K562 (cell line): ENCODE data around the gene MEF2C. TPM values are rescaled to one million over a fixed set of nuclear protein-coding genes. Genes with fewer than 3 reads are reported as not detected.

Experiments used
- ATAC-seq: fragments of 200-7000 bp; cut with Tn5 transposase; 3 replicates; pipeline ENCODE4 v1.9.1; 2020; ENCODE audit warnings: moderate library complexity
- BruUV-seq: library from RNA; stranded (reverse); fragments of 400-500 nt; replicated peaks from 2 replicates; lab custom pipeline; 2021; lab: Mats Ljungman, UMichigan
- CTCF ChIA-PET: fragments of 300-600 bp; formaldehyde crosslinking; extraction: SDS; loops from one replicate; lab custom pipeline; 2021; ENCODE audit warnings: low intra/inter-chr PET ratio; lab: Yijun Ruan, JAX
- POLR2A ChIA-PET: fragments of 300-600, 350-650 bp; sonication (Branson Sonifier 250); formaldehyde crosslinking; extraction: SDS; loops from one replicate; lab custom pipeline; 2021; ENCODE audit warnings: antibody characterized with exemption, inconsistent platforms; lab: Yijun Ruan, JAX
- DNase-seq, 4 experiments: peaks; one replicate each; pipeline versions ENCODE4 v3.0.0 to v3.0.0-alpha.2; 2011 to 2018; ENCODE audit warnings: low spot score in 3 of 4, mixed read lengths in 3 of 4; ENCODE audit errors: extremely low read depth in 1 of 4
- FAIRE-seq: peaks from 2 replicates; lab custom pipeline; 2011; peaks lifted over from hg19 to GRCh38; lab: Jason Lieb, UNC
- H2AFZ ChIP-seq: 2 replicates; pipeline ENCODE4 v1.6.0; 2011; ENCODE audit warnings: low read depth, low read length, control low read depth, inconsistent platforms
- H3K27ac ChIP-seq: fragments of 200-600 bp; 3 replicates; pipeline ENCODE4 v1.8.0; 2011; ENCODE audit warnings: low read depth, mild to moderate bottlenecking, control low read depth, inconsistent platforms, low read length, moderate library complexity, mixed read lengths; ENCODE audit errors: extremely low read depth
- H3K27me3 ChIP-seq, 2 experiments: fragments of 300-600 bp in 1 of 2; 2 replicates in 1 of 2; 3 replicates in 1 of 2; pipeline versions ENCODE4 v1.6.0 to v1.8.0; 2011; ENCODE audit warnings: inconsistent platforms in 2 of 2, low read length in 2 of 2, mild to moderate bottlenecking in 1 of 2, mixed read lengths in 1 of 2, moderate library complexity in 1 of 2; ENCODE audit not compliant: control insufficient read depth in 2 of 2, insufficient read depth in 2 of 2
- H3K36me3 ChIP-seq: fragments of 300-600 bp; 3 replicates; pipeline ENCODE4 v1.8.0; 2011; ENCODE audit warnings: mild to moderate bottlenecking, low read length, inconsistent platforms; ENCODE audit not compliant: control insufficient read depth, insufficient read depth
- H3K4me1 ChIP-seq, 2 experiments: fragments of 200-600 bp in 1 of 2; replicated peaks in 1 of 2; 2 replicates in 1 of 2; 3 replicates in 1 of 2; pipeline versions ENCODE4 v1.5.1 to v1.8.0; 2011; ENCODE audit warnings: inconsistent platforms in 2 of 2, low read length in 2 of 2, mild to moderate bottlenecking in 1 of 2, mixed read lengths in 1 of 2, moderate library complexity in 1 of 2; ENCODE audit not compliant: control insufficient read depth in 2 of 2, insufficient read depth in 2 of 2
- H3K4me2 ChIP-seq: 2 replicates; pipeline ENCODE4 v1.6.1; 2011; ENCODE audit warnings: low read length, control low read depth, inconsistent platforms, mixed read lengths; ENCODE audit not compliant: insufficient read depth
- H3K4me3 ChIP-seq: fragments of 200-600 bp; sonication (generic), shearing (Covaris generic); 2 replicates; pipeline ENCODE4 v1.5.1; 2016; ENCODE audit warnings: control low read depth, inconsistent platforms
- H3K79me2 ChIP-seq: fragments of 200-600 bp; 3 replicates; pipeline ENCODE4 v1.8.0; 2011; ENCODE audit warnings: low read length, inconsistent platforms; ENCODE audit not compliant: control insufficient read depth, insufficient read depth
- H3K9ac ChIP-seq, 2 experiments: 2 replicates each; pipeline versions ENCODE4 v1.6.0 to v1.6.1; 2011; ENCODE audit warnings: low read depth in 2 of 2, low read length in 2 of 2, control low read depth in 1 of 2, inconsistent platforms in 1 of 2, mild to moderate bottlenecking in 1 of 2, mixed read lengths in 1 of 2; ENCODE audit not compliant: insufficient read depth in 1 of 2
- H3K9me1 ChIP-seq: one replicate; pipeline ENCODE4 v1.6.0; 2011; ENCODE audit warnings: inconsistent platforms, mild to moderate bottlenecking, low read length, moderate library complexity; ENCODE audit not compliant: control insufficient read depth, insufficient read depth
- H3K9me3 ChIP-seq: replicated peaks from 2 replicates; pipeline ENCODE4 v1.5.1; 2011; ENCODE audit warnings: low read depth, low read length, inconsistent platforms; ENCODE audit not compliant: control insufficient read depth, insufficient read depth
- H4K20me1 ChIP-seq: replicated peaks from 2 replicates; pipeline ENCODE4 v1.6.1; 2011; ENCODE audit warnings: low read length, inconsistent platforms, mixed read lengths; ENCODE audit not compliant: control insufficient read depth, insufficient read depth
- NFE2 ChIP-seq: IDR thresholded peaks from 2 replicates; pipeline ENCODE4 v1.6.1; 2014; ENCODE audit warnings: antibody characterized with exemption, low read depth
- NFXL1 ChIP-seq: fragments of 450-650 bp; formaldehyde crosslinking; IDR thresholded peaks from 2 replicates; pipeline ENCODE4 v1.4.0; 2021; ENCODE audit warnings: mild to moderate bottlenecking
- NR3C1 ChIP-seq: sonication (generic); formaldehyde crosslinking; IDR thresholded peaks from 2 replicates; pipeline ENCODE4 v1.8.1; 2022; ENCODE audit warnings: missing genetic modification reagents
- WGBS: fragments of 100-300 bp; shearing (Covaris generic); methylation state at CpG from one replicate; pipeline ENCODE4 v1.1.6; 2016; ENCODE audit warnings: low coverage, mixed read lengths; ENCODE audit not compliant: insufficient coverage; ENCODE audit errors: missing lambda C conversion rate; 5-methylcytosine and 5-hydroxymethylcytosine counted together
- in situ Hi-C: fragments of 300-500 bp; cut with MboI; formaldehyde crosslinking; loops from 4 replicates; pipeline ENCODE4 v1.15.0; 2018; ENCODE audit warnings: inconsistent platforms, mixed read lengths
- intact Hi-C: fragments of 100-400 bp; cut with micrococcal nuclease; formaldehyde crosslinking; loops from 2 replicates; pipeline ENCODE4 v1.14.2; 2022
- polyA plus RNA-seq, 8 experiments: library from polyadenylated mRNA; depleted of rRNA in 4 of 8; stranded (reverse) in 5 of 8; unstranded in 3 of 8; fragments of >200 nt; fragmentation: Nextera tagmentation in 2 of 8; fragmentation: Illumina TruSeq in 1 of 8; extraction: Ambion mirVana in 2 of 8; extraction: Trizol in 1 of 8; gene quantifications; 2 replicates each; pipeline versions ENCODE4 v1.2.1 to v1.2.3, GENCODE V29; 2011 to 2014; ENCODE audit warnings: inconsistent platforms in 1 of 8, missing spikeins in 1 of 8
- total RNA-seq, 7 experiments: library from RNA; depleted of rRNA in 6 of 7; stranded (reverse); fragments of >200 nt in 6 of 7; fragmentation: Illumina TruSeq in 2 of 7; extraction: Trizol in 2 of 7; gene quantifications; 2 replicates each; pipeline versions ENCODE4 v1.2.1 to v1.2.3, GENCODE V29; 2011 to 2021; ENCODE audit warnings: low replicate concordance in 1 of 7
- TF ChIP-seq, protein P1 (sequence below): fragments of 450-650 bp; IDR thresholded peaks from 2 replicates; pipeline ENCODE4 v1.6.1; 2016; ENCODE audit warnings: low read depth

The MEF2C gene
- total and polyA plus RNA-seq, 9 of the 15 experiments (the other 6 are each of a cell fraction or from before 2014, with no cell fraction given) = 25.1 to 67.8 (median 58.3) TPM

DNA sequence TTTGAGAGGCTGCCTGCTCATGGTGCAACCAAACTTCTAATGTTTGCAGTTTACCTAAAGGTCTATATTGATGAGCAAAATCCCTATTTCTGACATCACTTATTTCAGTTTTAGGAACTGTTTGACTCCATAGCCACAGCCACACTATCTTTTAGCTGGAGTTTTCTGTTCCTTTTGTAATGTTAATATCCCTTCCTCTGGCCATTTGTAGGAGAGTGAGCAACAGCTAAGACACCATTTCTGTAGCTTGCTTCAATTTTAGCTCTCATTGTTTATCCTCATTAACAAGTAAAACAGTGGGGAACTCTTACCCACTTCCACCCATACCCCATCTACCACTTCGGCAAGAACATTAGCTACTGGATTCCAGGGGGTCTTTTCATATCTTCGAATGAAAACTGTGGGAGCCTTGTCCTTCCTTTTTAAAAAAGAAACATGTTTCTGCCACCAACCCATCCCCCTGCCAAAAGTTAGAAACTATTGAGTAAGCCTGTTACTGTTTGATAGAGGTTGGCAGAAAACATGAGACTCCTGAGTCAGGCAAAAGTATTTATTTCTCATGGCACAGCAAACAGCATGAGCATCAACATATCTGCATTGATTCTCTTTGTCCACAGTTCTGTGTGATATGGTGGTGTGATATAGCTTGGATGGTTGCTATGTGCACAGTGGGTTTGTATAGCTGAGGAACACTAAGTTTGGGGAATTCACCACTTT lies 174.1 kb downstream of the MEF2C start:
- DNase-seq = no peak
- in situ Hi-C loops = loop anchor here (25.0 kb wide), 1 partner anchor 1553 kb away; no protein-coding TSS in a partner anchor
- Histone ChIP-seq H4K20me1 (no peaks in the 10 kb centered on the region), H3K4me1 (no peaks in the 10 kb centered on the region), H3K9me3 (no peaks in the 10 kb centered on the region), H3K9me1 (no peaks in the 10 kb centered on the region), H3K4me3 (no peak overlapping the region), H3K36me3 (no peaks in the 10 kb centered on the region), H3K79me2 (no peaks in the 10 kb centered on the region), H3K27ac (no peak overlapping the region), H3K4me2 (no peak overlapping the region), H2AFZ (no peak overlapping the region), H3K9ac (no peak overlapping the region), H3K27me3 (no peaks in the 10 kb centered on the region)
- ATAC-seq = no peak
- FAIRE-seq = no peak
- CTCF ChIA-PET = no interaction called here
- BruUV-seq = no TSS peak
- 0% methylated on average over 2 of the region's 2 CpGs for WGBS
- intact Hi-C loops = no loop called here
- POLR2A ChIA-PET = no interaction called here
- no peak for TF ChIP-seq NFXL1
- no peak for TF ChIP-seq NR3C1 (CRISPR knock-in tag)
- no peak for TF ChIP-seq NFE2
- TF ChIP-seq, protein P1, sequence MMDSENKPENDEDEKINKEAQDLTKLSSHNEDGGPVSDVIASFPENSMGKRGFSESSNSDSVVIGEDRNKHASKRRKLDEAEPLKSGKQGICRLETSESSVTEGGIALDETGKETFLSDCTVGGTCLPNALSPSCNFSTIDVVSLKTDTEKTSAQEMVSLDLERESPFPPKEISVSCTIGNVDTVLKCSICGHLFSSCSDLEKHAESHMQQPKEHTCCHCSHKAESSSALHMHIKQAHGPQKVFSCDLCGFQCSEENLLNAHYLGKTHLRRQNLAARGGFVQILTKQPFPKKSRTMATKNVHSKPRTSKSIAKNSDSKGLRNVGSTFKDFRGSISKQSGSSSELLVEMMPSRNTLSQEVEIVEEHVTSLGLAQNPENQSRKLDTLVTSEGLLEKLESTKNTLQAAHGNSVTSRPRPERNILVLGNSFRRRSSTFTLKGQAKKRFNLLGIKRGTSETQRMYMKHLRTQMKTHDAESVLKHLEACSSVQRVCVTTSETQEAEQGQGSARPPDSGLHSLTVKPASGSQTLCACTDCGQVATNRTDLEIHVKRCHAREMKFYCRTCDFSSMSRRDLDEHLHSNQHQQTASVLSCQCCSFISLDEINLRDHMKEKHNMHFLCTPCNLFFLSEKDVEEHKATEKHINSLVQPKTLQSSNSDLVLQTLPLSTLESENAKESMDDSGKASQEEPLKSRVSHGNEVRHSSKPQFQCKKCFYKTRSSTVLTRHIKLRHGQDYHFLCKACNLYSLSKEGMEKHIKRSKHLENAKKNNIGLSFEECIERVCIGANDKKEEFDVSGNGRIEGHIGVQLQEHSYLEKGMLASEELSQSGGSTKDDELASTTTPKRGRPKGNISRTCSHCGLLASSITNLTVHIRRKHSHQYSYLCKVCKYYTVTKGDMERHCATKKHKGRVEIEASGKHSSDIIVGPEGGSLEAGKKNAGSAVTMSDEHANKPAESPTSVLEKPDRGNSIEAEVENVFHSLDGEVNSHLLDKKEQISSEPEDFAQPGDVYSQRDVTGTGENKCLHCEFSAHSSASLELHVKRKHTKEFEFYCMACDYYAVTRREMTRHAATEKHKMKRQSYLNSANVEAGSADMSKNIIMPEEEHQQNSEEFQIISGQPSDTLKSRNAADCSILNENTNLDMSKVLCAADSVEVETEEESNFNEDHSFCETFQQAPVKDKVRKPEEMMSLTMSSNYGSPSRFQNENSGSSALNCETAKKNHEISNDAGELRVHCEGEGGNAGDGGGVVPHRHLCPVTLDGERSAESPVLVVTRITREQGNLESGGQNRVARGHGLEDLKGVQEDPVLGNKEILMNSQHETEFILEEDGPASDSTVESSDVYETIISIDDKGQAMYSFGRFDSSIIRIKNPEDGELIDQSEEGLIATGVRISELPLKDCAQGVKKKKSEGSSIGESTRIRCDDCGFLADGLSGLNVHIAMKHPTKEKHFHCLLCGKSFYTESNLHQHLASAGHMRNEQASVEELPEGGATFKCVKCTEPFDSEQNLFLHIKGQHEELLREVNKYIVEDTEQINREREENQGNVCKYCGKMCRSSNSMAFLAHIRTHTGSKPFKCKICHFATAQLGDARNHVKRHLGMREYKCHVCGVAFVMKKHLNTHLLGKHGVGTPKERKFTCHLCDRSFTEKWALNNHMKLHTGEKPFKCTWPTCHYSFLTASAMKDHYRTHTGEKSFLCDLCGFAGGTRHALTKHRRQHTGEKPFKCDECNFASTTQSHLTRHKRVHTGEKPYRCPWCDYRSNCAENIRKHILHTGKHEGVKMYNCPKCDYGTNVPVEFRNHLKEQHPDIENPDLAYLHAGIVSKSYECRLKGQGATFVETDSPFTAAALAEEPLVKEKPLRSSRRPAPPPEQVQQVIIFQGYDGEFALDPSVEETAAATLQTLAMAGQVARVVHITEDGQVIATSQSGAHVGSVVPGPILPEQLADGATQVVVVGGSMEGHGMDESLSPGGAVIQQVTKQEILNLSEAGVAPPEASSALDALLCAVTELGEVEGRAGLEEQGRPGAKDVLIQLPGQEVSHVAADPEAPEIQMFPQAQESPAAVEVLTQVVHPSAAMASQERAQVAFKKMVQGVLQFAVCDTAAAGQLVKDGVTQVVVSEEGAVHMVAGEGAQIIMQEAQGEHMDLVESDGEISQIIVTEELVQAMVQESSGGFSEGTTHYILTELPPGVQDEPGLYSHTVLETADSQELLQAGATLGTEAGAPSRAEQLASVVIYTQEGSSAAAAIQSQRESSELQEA = no peak
